Stimulated activated CD4-positive, alpha-beta T cell treated with anti-CD3 and anti-CD28 coated beads, Interleukin-15, amount 100 ng/mL, for 1 hour (primary cell): ENCODE results near the gene HIVEP1.

Experiments used
- DNase-seq, 2 donors: peaks; one replicate each; pipeline ENCODE4 v3.0.0-alpha.2; 2020; ENCODE audit warnings: low read depth in 1 of 2, low spot score in 1 of 2

HIVEP1 gene

GRCh38 chr6:12115001-12115400 lies 102.9 kb downstream of the HIVEP1 start:
- DNase-seq: no peak

GRCh38 chr6:12115492-12115891 lies 103.4 kb downstream of the HIVEP1 start:
- no peak for DNase-seq

GRCh38 chr6:12116264-12116800 lies 104.2 kb downstream of the HIVEP1 start:
- no peak for DNase-seq

GRCh38 chr6:12116978-12117377 lies 104.9 kb downstream of the HIVEP1 start:
- no peak for DNase-seq

- DNase-seq: no peak
Observed at GRCh38 chr6:12118607-12119006, 106.5 kb downstream of the HIVEP1 start.

- no peak for DNase-seq
Observed at GRCh38 chr6:12119085-12119588, 107.0 kb downstream of the HIVEP1 start.

GRCh38 chr6:12125396-12125795 lies 113.3 kb downstream of the HIVEP1 start:
- no peak for DNase-seq

GRCh38 chr6:12126051-12126450 lies 113.9 kb downstream of the HIVEP1 start:
- no peak for DNase-seq

- no peak for DNase-seq
Observed at GRCh38 chr6:12129523-12129922, 117.4 kb downstream of the HIVEP1 start.

- no peak for DNase-seq
Observed at GRCh38 chr6:12132351-12133222, 120.5 kb downstream of the HIVEP1 start.

- no peak for DNase-seq
Observed at GRCh38 chr6:12134581-12134980, 122.5 kb downstream of the HIVEP1 start.

- no peak for DNase-seq
Observed at GRCh38 chr6:12134991-12135390, 122.9 kb downstream of the HIVEP1 start.

GRCh38 chr6:12136905-12137304 lies 124.8 kb downstream of the HIVEP1 start:
- DNase-seq: no peak

GRCh38 chr6:12137480-12137879 lies 125.4 kb downstream of the HIVEP1 start:
- no peak for DNase-seq

GRCh38 chr6:12138381-12138780 lies 126.3 kb downstream of the HIVEP1 start:
- no peak for DNase-seq

GRCh38 chr6:12138936-12139335 lies 126.8 kb downstream of the HIVEP1 start:
- DNase-seq: no peak

- DNase-seq: no peak
Observed at GRCh38 chr6:12147557-12148316, 135.6 kb downstream of the HIVEP1 start.

GRCh38 chr6:12148317-12148801 lies 136.2 kb downstream of the HIVEP1 start:
- no peak for DNase-seq

- DNase-seq: no peak
Observed at GRCh38 chr6:12148841-12149240, 136.7 kb downstream of the HIVEP1 start.

- DNase-seq: no peak
Observed at GRCh38 chr6:12149944-12150510, 137.9 kb downstream of the HIVEP1 start.

- peak in 1 of 2 donors; percentile 14 for DNase-seq
Observed at GRCh38 chr6:12150812-12151432, 138.8 kb downstream of the HIVEP1 start.
